Measurements from ENCODE around the gene KDM4B. TPM values are rescaled to one million over a fixed set of nuclear protein-coding genes. Genes with fewer than 3 reads are reported as not detected.
"Not testable (repeated sequence)": the region's sequence is repeated elsewhere in the genome, so short reads cannot be mapped to it uniquely, and the experiment has no call there.

KDM4B gene
- total RNA-seq, 2 donors from 2014 or later: 31.0 to 31.4 TPM

DNA sequence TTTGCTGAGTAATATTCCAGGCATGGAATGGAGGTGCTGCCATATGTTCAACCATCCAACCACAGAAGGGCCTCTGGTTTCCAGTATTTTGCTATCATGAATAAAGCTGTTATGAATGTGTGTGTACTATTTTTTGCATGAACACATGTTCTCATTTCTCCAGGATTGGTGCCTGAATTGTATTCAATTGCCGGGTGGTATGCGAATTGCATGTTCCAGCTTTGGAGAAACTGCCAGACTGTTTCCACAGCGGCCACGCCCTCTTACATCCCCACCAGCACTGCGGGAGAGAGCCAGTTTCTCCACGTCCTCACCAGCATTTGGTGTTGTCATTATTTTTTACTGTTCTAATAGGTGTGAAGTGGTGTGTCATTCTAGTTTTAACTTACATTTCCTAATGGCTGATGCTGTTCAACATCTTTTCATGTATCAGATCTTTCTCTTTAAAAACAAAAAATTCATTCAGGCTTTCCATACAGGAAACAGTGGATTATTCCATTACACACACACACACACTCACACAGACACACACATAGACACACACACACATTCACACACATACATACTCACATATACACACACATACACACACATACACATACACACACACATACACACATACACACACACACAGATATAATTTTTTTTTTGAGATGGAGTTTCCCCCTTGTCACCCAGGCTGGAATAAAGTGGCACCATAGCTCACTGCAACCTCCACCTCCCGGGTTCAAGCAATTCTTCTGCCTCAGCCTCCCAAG lies 217.6 kb downstream of the KDM4B start:
- intact Hi-C loops (cut with DNase I): no loop called here
- DNase-seq (ENCODE audit: low spot score): peak; percentile 82

GRCh38 chr19:5188548-5189317 lies 219.8 kb downstream of the KDM4B start:
- intact Hi-C loops (cut with DNase I): no loop called here
- no peak for DNase-seq (ENCODE audit: low spot score)

GRCh38 chr19:5189318-5189607 lies 220.3 kb downstream of the KDM4B start:
- DNase-seq (ENCODE audit: low spot score): no peak
- intact Hi-C loops (cut with DNase I): no loop called here

DNA sequence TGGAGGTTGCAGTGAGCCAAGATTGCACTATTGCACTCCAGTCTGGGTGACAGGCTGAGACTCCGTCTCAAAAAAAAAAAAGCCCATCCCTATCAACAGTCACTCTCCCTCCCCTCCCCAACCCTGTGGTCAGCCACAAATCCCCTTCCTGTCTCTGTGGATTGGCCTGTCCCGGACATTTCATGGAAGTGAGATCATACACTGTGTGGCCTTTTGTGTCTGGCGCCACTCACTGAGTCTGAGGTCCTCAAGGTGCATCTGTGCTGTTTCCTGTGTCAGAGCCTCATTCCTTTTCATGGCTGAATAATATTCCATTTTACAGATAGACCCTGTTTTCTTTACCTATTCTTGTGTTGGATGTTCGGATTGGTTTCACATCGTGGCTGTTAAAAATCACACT lies 222.2 kb downstream of the KDM4B start:
- intact Hi-C loops (cut with DNase I): no loop called here
- no peak for DNase-seq (ENCODE audit: low spot score)

GRCh38 chr19:5192568-5192967 lies 223.7 kb downstream of the KDM4B start:
- DNase-seq (ENCODE audit: low spot score): no peak
- intact Hi-C loops (cut with DNase I): no loop called here

DNA sequence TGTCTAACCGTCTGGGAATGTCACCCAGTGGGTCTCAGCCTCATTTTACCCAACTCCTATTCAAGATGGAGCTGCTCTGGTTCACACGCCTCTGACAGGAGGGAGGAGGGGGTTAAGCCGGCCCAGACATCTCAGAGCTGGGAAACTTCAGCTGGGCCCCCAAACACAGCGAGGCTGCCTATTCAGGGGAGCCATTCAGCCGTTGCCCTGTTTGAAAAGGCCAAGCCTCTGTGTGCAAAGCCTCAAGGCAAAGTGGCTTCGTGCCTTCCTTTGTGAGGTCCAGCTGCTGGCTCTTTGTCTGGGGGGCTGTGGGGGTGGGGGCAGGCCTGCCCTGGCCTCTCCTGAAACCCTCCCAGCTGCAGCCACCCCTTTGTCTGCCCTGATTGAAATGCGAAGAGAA lies 224.3 kb downstream of the KDM4B start:
- DNase-seq (ENCODE audit: low spot score): no peak
- intact Hi-C loops (cut with DNase I): no loop called here

- DNase-seq (ENCODE audit: low spot score): no peak
- intact Hi-C loops (cut with DNase I): no loop called here
Measured at GRCh38 chr19:5194641-5195040, 225.7 kb downstream of the KDM4B start.

GRCh38 chr19:5195587-5195986 lies 226.7 kb downstream of the KDM4B start:
- DNase-seq (ENCODE audit: low spot score); intact Hi-C loops (cut with DNase I): not testable (repeated sequence)

DNA sequence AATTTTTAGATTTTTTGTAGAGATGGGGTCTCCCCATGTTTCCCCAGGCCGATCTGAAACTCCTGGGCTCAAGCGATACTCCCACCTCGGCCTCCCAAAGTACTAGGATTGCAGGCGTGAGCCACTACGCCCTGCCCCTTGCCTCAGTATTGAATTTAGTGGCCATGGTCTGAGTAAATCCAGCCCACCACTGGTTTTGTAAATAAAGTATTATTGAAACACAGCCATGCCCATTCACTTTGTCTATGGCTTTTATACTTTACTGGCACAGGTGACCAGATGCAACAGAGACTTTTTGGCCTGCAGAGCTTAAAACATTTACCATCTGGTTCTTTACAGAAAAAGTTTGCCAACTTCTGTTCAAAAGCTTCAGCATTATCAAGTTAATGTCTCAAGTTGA lies 227.9 kb downstream of the KDM4B start:
- intact Hi-C loops (cut with DNase I): no loop called here
- no peak for DNase-seq (ENCODE audit: low spot score)

DNA sequence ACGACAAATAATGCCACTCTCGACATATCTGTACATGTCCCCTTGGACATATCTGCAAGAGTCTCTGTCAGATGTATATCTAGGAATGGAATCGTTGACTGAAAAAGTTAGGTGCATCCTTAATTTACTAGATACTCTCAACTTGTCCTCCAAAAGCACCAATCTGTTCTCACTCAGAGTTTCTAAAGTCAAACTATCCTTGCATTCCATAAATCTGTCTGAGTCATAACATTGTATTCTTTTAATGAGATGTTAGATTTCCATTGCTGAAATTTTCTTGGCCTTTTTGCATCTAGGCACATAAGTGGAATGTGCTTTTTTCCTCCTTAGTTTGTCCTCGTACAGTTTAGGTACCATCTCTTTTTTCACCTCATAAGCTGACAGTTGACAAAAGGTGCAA lies 231.9 kb downstream of the KDM4B start:
- intact Hi-C loops (cut with DNase I): no loop called here
- DNase-seq (ENCODE audit: low spot score): no peak

GRCh38 chr19:5202553-5202952 lies 233.6 kb downstream of the KDM4B start:
- no peak for DNase-seq (ENCODE audit: low spot score)
- intact Hi-C loops (cut with DNase I): no loop called here

Small RNA genes lying within 50 kb of the gene (microRNA-seq; reads per million reads assigned to microRNA genes)
- 0 reads per million in 2 donors for gene MIR4747 (ENCODE audit: borderline microRNAs expressed in 2 of 2)

Other genes with a start within 250 kb of the KDM4B start
- gene DPP9, start 245.3 kb upstream of the KDM4B start, total RNA-seq: 10 to 100 TPM; 42.1 to 50.3 TPM
- 1 to 10 TPM; 7.7 to 9.1 TPM for gene FEM1A, start 177.4 kb upstream of the KDM4B start, total RNA-seq
- 10 to 100 TPM in 1 of 2 donors, 1 to 10 TPM in 1; 7.6 to 13.2 TPM for gene TICAM1, start 137.4 kb upstream of the KDM4B start, total RNA-seq
- 10 to 100 TPM; 56.6 to 88.6 TPM for gene PLIN3, start 101.4 kb upstream of the KDM4B start, total RNA-seq
- gene ARRDC5, start 66.2 kb upstream of the KDM4B start, total RNA-seq: under 1 TPM; 0.29 to 0.56 TPM
- 1 to 10 TPM; 2.2 to 2.9 TPM for gene UHRF1, start 59.6 kb upstream of the KDM4B start, total RNA-seq

Data from posterior vena cava (tissue), 2 donors.